ENCODE results near the gene NAPG.
A peak's percentile ranks its signal among the peaks of the same experiment; 100 is the strongest.
"Not testable (repeated sequence)": the region's sequence is repeated elsewhere in the genome, so short reads cannot be mapped to it uniquely, and the experiment has no call there.

The NAPG gene

GRCh38 chr18:10526561-10526949 is 728 bp downstream of the NAPG start:
- TF ChIP-seq CTCF (IDR thresholded peaks at IDR 0.05) = no peak
- Histone ChIP-seq H3K4me3 (peak overlapping the region; percentile 88), H3K27ac (peak overlapping the region; percentile 94 to 97)
- DNase-seq (ENCODE audit: low spot score) = no peak

DNA sequence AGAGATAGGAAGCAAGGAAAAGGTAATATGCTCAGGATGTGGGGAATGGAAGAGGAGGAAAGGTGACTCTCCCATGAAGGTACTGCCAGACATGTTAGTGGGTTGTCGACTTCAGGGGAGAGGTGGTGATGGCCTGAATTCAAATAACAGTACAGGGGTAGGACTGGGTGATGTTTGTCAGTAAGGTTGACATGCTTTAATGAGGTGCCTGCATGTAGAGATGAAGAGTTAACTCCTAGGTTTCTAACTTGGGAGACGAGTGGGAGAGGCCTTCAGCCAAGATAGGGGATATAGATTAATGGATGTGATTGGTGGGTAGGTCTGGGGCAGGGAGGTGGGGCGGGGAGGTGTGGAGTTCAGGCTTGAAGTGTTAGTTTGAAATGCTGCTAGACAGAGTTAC is 2.6 kb downstream of the NAPG start:
- no peak overlapping the region for H3K27ac ChIP-seq
- no peak for TF ChIP-seq CTCF (IDR thresholded peaks at IDR 0.05)
- DNase-seq (ENCODE audit: low spot score) = no peak
- H3K4me3 ChIP-seq = no peak overlapping the region

DNA sequence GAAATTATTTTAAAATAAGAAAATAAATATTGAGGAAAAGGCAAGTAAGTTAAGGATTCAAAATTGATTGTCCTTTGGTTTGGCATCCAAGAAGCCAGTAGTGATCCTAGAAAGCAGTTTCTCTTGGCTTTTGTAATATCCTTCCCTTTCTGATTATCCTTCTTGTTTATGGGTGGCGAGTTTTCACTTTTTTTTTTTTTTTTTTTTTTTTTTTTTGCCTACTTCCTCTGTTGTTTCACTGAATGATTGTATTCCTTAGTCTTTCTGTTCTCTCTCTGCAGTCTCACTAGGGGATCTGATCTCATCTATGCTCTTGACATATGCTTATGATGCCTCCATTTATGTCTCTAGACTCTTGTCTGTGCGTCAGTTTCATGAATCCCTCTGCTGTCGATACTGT is 4.2 kb downstream of the NAPG start:
- Histone ChIP-seq H3K27ac (no peak overlapping the region), H3K4me3 (no peak overlapping the region)
- no peak for TF ChIP-seq CTCF (IDR thresholded peaks at IDR 0.05)
- DNase-seq (ENCODE audit: low spot score) = no peak

GRCh38 chr18:10530852-10531251 is 5.0 kb downstream of the NAPG start:
- DNase-seq (ENCODE audit: low spot score) = no peak
- no peak overlapping the region for H3K27ac ChIP-seq
- H3K4me3 ChIP-seq = no peak overlapping the region
- no peak for TF ChIP-seq CTCF (IDR thresholded peaks at IDR 0.05)

DNA sequence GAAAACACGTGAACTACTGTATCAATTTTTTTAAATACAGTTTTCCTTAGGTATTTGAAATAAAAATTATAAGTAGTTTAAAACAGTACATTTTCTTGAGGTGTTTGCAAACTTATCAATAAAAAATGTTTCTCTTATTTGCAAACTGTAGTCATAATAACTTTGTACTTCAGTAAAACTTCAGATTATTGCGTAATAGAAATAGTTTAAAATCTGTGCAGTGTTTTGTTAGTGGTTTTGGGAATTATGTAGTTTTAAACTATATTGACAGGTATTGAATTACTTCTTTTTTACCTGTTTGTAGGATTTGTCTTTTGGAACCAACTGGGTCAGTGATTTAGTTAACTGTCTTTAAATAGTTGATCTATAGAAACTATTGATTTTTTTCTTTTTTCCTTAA is 7.3 kb downstream of the NAPG start:
- H3K27ac ChIP-seq = no peak overlapping the region
- no peak for DNase-seq (ENCODE audit: low spot score)
- TF ChIP-seq CTCF (IDR thresholded peaks at IDR 0.05) = no peak
- H3K4me3 ChIP-seq = no peak overlapping the region

- no peak overlapping the region for H3K4me3 ChIP-seq
- no peak overlapping the region for H3K27ac ChIP-seq
- no peak for DNase-seq (ENCODE audit: low spot score)
- no peak for TF ChIP-seq CTCF (IDR thresholded peaks at IDR 0.05)
Observed at GRCh38 chr18:10536280-10536679, 10.5 kb downstream of the NAPG start.

DNA sequence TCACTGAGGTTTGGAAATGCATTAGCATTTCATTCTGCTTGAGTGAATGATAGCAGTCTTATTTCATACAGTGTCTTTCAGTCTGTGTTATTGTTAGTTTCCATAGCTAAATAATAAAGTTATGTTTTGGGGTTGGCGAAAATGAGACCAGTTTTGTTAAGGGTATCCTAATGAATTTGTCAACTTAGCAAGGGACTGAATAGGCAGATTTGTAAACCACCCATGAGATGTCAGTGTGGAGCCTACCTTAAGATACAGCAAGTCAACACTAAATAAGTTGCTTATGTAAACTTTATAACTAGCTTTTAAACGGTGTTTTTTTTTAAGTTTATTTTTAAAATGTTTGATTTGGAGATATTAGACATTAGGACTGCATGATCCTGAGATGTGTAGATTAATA is 11.9 kb downstream of the NAPG start:
- DNase-seq (ENCODE audit: low spot score) = no peak
- H3K4me3 ChIP-seq = no peak overlapping the region
- H3K27ac ChIP-seq = no peak overlapping the region
- TF ChIP-seq CTCF (IDR thresholded peaks at IDR 0.05) = no peak

DNA sequence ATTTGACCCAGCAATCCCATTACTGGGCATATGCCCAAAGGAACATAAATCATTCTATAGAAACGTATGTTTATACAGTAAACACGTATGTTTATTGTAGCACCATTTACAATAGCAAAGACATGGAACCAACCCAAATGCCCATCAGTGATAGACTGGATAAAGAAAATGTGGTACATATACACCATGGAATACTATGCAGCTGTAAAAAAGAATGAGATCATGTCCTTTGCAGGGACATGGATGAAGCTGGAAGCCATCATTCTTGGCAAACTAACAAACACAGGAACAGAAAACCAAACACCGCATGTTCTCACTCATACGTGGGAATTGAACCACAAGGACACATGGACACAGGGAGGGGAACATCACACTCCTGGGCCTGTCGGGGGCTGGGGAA is 13.3 kb downstream of the NAPG start:
- H3K4me3 ChIP-seq; DNase-seq (ENCODE audit: low spot score); H3K27ac ChIP-seq: not testable (repeated sequence)

Data from coronary artery (tissue), 2 donors.